DOHH2 (cell line): Measurements from ENCODE around the gene AFDN.

Source experiments
- EZH2phosphoT487 ChIP-seq: fragments of 200-600 bp; sonication (generic); IDR thresholded peaks from 2 replicates; pipeline ENCODE4 v1.6.1; 2017; ENCODE audit warnings: borderline replicate concordance, mild to moderate bottlenecking, antibody characterized with exemption, low read length, moderate library complexity, mixed read lengths
- TF ChIP-seq, protein P1 (sequence below): fragments of 200-600 bp; sonication (generic); IDR thresholded peaks from one replicate; pipeline ENCODE4 v1.5.1; 2014; ENCODE audit warnings: antibody characterized with exemption, mild to moderate bottlenecking, low read depth, low read length; ENCODE audit not compliant: poor library complexity, severe bottlenecking

DNA sequence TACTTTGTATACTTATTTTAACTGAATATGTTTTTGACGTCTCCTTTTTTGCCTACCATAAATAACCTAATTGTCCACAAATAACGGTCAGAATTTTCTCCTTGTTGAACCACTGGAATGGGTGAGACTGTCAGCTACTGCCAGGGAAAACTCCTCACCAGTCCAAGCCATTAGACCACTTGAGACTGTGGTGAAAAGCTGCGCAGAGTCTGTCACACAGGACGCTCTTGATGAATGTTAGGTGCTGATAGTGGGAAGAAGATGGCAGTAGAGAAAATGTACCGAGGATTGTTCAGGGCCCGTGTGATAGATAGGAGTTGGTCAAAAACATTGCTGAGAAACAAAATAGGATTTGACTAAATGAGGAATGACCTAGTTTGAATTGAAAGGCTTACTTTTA is 95.1 kb downstream of the AFDN start:
- TF ChIP-seq, protein P1, sequence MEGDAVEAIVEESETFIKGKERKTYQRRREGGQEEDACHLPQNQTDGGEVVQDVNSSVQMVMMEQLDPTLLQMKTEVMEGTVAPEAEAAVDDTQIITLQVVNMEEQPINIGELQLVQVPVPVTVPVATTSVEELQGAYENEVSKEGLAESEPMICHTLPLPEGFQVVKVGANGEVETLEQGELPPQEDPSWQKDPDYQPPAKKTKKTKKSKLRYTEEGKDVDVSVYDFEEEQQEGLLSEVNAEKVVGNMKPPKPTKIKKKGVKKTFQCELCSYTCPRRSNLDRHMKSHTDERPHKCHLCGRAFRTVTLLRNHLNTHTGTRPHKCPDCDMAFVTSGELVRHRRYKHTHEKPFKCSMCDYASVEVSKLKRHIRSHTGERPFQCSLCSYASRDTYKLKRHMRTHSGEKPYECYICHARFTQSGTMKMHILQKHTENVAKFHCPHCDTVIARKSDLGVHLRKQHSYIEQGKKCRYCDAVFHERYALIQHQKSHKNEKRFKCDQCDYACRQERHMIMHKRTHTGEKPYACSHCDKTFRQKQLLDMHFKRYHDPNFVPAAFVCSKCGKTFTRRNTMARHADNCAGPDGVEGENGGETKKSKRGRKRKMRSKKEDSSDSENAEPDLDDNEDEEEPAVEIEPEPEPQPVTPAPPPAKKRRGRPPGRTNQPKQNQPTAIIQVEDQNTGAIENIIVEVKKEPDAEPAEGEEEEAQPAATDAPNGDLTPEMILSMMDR = no peak
- no peak for TF ChIP-seq EZH2phosphoT487
